Stomach (tissue), 9 donors: ENCODE data around the gene ZDHHC13. TPM values are rescaled to one million over a fixed set of nuclear protein-coding genes. Genes with fewer than 3 reads are reported as not detected.

ENCODE experiments used
- DNase-seq, 2 donors: peaks; one replicate each; pipeline versions ENCODE4 v3.0.0 to v3.0.0-alpha.2; 2013 to 2019
- H3K27ac ChIP-seq, 5 donors: fragments of 200-600 bp in 4 of 5; sonication (generic) in 4 of 5; one replicate each; pipeline ENCODE4 v1.5.1; 2013 to 2019; ENCODE audit warnings: mild to moderate bottlenecking in 1 of 5, moderate library complexity in 1 of 5
- H3K27me3 ChIP-seq, 3 donors: fragments of 200-600 bp; sonication (generic); one replicate each; pipeline ENCODE4 v1.5.1; 2017 to 2019; ENCODE audit warnings: mixed run types in 1 of 3
- H3K36me3 ChIP-seq, 4 donors: fragments of 200-600 bp; sonication (generic); 1 replicate in 3 of 4; 2 replicates in 1 of 4; pipeline ENCODE4 v1.5.1; 2016 to 2019
- H3K4me1 ChIP-seq, 4 donors: fragments of 200-600 bp; sonication (generic); one replicate each; pipeline ENCODE4 v1.5.1; 2016 to 2019
- H3K4me3 ChIP-seq, 4 donors: fragments of 200-600 bp; sonication (generic) in 3 of 4; one replicate each; pipeline ENCODE4 v1.5.1; 2016 to 2019; ENCODE audit warnings: mild to moderate bottlenecking in 1 of 4
- H3K9me3 ChIP-seq, 4 donors: fragments of 200-600 bp; sonication (generic); one replicate each; pipeline ENCODE4 v1.5.1; 2016 to 2019
- CTCF ChIP-seq, 7 experiments: fragments of 450-650 bp in 4 of 7; fragments of 200-600 bp in 3 of 7; sonication (generic) in 3 of 7; IDR thresholded peaks; one replicate each; pipeline ENCODE4 v1.5.1; 2016 to 2019; ENCODE audit warnings: antibody characterized with exemption in 7 of 7, control low read depth in 2 of 7, mild to moderate bottlenecking in 1 of 7
- EP300 ChIP-seq: sonication (generic); formaldehyde crosslinking; IDR thresholded peaks from one replicate; pipeline ENCODE4 v1.6.1; 2017; ENCODE audit warnings: antibody characterized with exemption
- POLR2A ChIP-seq, 4 donors: fragments of 450-650 bp; IDR thresholded peaks; one replicate each; pipeline ENCODE4 v1.6.1; 2016; ENCODE audit warnings: antibody characterized with exemption in 4 of 4, control low read depth in 2 of 4, mild to moderate bottlenecking in 1 of 4, moderate library complexity in 1 of 4
- POLR2AphosphoS5 ChIP-seq, 3 donors: sonication (generic); formaldehyde crosslinking; IDR thresholded peaks; one replicate each; pipeline ENCODE4 v1.6.1; 2016; ENCODE audit warnings: antibody characterized with exemption in 3 of 3
- WGBS, 5 donors: extraction: QIAGEN DNeasy Blood & Tissue Kit in 3 of 5; methylation state at CpG; one replicate each; pipeline versions ENCODE4 v1.1.5 to v1.1.7; 2013 to 2018; 5-methylcytosine and 5-hydroxymethylcytosine counted together
- intact Hi-C: fragments of 100-400 bp; cut with DNase I; formaldehyde crosslinking; loops from one replicate; pipeline ENCODE4 v1.15.1; 2023; ENCODE audit warnings: low total_unique reads
- polyA plus RNA-seq, 3 donors: library from polyadenylated mRNA; stranded (reverse); fragments of 200-250 nt; gene quantifications; one replicate each; pipeline ENCODE4 v1.2.3, GENCODE V29; 2013
- total RNA-seq, 5 donors: library from RNA; depleted of rRNA; stranded (reverse); fragments of >200 nt; gene quantifications; one replicate each; pipeline versions ENCODE4 v1.1.0 to v1.2.3, GENCODE V29; 2014 to 2016
- donor health status: healthy with polysubstance abuse.
- donor health status: Bipolar disorder and iron deficiency.
- donor health status: healthy.

The ZDHHC13 gene
- total and polyA plus RNA-seq, 8 donors, result 5.5 to 43.9 (median 19.5) TPM

DNA sequence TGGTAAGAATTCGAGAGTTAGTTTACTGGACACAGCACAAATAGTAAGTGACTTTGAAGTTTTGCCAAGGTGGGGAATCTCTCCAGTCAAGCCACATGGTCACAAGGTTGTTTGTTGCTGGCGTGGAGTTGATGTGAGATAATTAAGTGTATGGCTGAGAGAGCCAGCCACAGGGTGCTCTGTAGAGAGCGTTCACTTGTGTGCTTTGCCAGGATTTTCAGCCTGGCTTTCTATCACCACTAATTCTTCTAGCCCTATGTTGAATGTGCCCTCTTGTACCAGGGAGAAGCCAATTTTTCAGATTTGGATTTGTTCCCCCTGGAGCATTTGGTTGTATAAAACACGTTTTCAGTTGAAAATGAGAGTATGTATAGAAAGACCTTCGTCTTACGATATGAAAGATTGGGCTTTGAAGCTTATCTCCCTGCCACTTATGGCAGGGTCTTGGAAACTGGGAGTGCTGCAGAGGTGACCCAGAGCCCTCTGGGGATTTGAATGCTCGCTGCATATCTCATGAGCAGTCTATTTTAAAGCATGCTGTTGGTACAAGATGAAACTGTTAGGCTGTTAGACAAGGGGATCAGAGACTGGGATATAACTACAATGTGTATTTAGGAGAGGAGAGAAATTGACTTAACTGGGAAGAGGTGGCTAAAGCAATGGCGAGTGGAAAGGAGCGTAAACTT lies 56.2 kb downstream of the ZDHHC13 start:
- H3K36me3 ChIP-seq, result peaks cover 9 to 88% (median 74%) of the 10 kb centered on the region in 4 donors
- intact Hi-C loops, result no loop called here

GRCh38 chr11:19173964-19174638 lies 57.1 kb downstream of the ZDHHC13 start:
- TF ChIP-seq POLR2A (IDR thresholded peaks at IDR 0.05), result no peak
- TF ChIP-seq POLR2AphosphoS5 (IDR thresholded peaks at IDR 0.05), result no peak
- TF ChIP-seq EP300, result no peak
- TF ChIP-seq CTCF (IDR thresholded peaks at IDR 0.05), result no peak
- Histone ChIP-seq H3K4me3 (no peak overlapping the region), H3K27me3 (no peaks in the 10 kb centered on the region), H3K27ac (no peak overlapping the region), H3K9me3 (no peaks in the 10 kb centered on the region), H3K36me3 (peaks cover 9 to 78% (median 67%) of the 10 kb centered on the region in 4 donors), H3K4me1 (no peaks in the 10 kb centered on the region)
- intact Hi-C loops, result no loop called here
- WGBS, 5 donors, result 96 to 98% (median 98%) methylated on average over 7 of the region's 7 CpGs
- DNase-seq, result no peak

More for the DNA sequence above, 56.2 kb downstream of the ZDHHC13 start:
- Histone ChIP-seq H3K9me3 (no peaks in the 10 kb centered on the region), H3K4me1 (no peaks in the 10 kb centered on the region), H3K27me3 (no peaks in the 10 kb centered on the region), H3K4me3 (no peak overlapping the region), H3K27ac (no peak overlapping the region)
- no peak for DNase-seq
- TF ChIP-seq POLR2A (IDR thresholded peaks at IDR 0.05), result no peak
- TF ChIP-seq CTCF (IDR thresholded peaks at IDR 0.05), result no peak
- TF ChIP-seq POLR2AphosphoS5 (IDR thresholded peaks at IDR 0.05), result no peak
- TF ChIP-seq EP300, result no peak
- WGBS, 5 donors, result 81 to 91% (median 86%) methylated on average over 9 of the region's 9 CpGs

DNA sequence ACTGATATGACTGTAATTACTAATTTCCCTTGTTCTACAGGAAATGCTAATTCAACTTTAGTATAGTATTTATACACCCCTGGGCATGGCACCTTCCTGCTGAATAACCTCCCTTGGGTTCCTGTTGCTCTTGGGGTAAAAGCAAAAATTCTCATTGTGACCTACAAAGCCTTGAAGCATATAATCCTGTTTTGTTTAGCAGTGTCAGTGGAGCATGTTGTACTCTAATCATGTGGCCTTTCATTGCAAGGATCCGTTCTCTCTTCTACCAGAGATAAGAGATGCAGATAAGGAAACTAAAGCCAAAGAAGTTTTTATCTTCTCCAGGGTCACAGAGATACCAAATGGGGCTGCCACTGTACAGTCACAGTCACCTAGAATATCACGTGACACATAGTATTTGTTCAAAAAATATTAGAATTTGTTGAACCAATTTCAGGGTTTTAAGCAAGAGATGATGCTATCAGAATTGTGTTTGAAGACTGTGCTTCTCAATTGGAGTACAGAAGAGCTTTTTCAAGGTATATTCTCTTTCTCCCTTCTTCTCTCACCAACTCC lies 59.7 kb downstream of the ZDHHC13 start:
- 34 to 60% (median 48%) methylated on average over 2 of the region's 2 CpGs for WGBS, 5 donors
- intact Hi-C loops, result no loop called here
- no peaks in the 10 kb centered on the region for H3K9me3 ChIP-seq

More for the DNA sequence above, 59.7 kb downstream of the ZDHHC13 start:
- Histone ChIP-seq H3K36me3 (peaks cover 7 to 57% (median 45%) of the 10 kb centered on the region in 4 donors), H3K27me3 (no peaks in the 10 kb centered on the region), H3K27ac (no peak overlapping the region), H3K4me1 (no peaks in the 10 kb centered on the region), H3K4me3 (no peak overlapping the region)
- no peak for TF ChIP-seq CTCF (IDR thresholded peaks at IDR 0.05)
- TF ChIP-seq EP300, result no peak
- no peak for TF ChIP-seq POLR2A (IDR thresholded peaks at IDR 0.05)
- TF ChIP-seq POLR2AphosphoS5 (IDR thresholded peaks at IDR 0.05), result no peak
- no peak for DNase-seq
